HG03469 (cell line): ENCODE measurements around the gene HCN3.

Source experiments
- ATAC-seq: cut with Tn5 transposase; IDR thresholded peaks from one replicate; pipeline ENCODE4 v1.9.1; 2021; ENCODE audit warnings: mild to moderate bottlenecking, moderate library complexity, moderate number of reproducible peaks; ENCODE audit not compliant: unreplicated experiment

HCN3 gene

GRCh38 chr1:155308493-155309422 lies 31.5 kb downstream of the HCN3 start, which contains the start of gene FDPS:
Gene FDPS (plus strand): TSS chr1:155308866. CDS start chr1:155309790, 924 bp downstream.
- peak; percentile 80 for ATAC-seq

- ATAC-seq, result no peak
These were observed 32.3 kb downstream of the HCN3 start for GRCh38 chr1:155309423-155310021.

DNA sequence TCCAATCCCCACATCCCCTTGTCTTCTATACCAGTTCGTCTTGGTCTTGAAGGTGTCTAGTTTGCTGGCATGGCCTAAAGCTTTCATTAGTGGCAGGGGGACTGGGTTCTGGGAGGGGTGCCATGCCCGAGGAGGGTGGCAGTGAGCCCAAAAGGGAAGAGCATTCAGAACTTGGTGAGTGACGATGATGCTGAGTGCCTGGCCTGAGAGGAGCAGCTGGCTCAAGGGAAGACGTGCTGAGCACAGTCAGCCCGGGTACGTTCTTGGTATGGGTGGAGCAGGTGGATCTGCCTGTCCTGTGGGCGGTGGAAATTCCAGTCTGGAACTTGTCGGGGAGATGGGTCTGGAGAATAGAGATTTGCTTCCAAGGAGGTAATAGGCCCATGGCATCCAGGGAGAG lies 36.0 kb downstream of the HCN3 start:
- no peak for ATAC-seq

- ATAC-seq, result no peak
These were observed 39.7 kb downstream of the HCN3 start for GRCh38 chr1:155316922-155317321.

- ATAC-seq, result no peak
These were observed 40.8 kb downstream of the HCN3 start for GRCh38 chr1:155318082-155318481.

GRCh38 chr1:155319536-155319935 lies 42.3 kb downstream of the HCN3 start:
- ATAC-seq, result no peak

DNA sequence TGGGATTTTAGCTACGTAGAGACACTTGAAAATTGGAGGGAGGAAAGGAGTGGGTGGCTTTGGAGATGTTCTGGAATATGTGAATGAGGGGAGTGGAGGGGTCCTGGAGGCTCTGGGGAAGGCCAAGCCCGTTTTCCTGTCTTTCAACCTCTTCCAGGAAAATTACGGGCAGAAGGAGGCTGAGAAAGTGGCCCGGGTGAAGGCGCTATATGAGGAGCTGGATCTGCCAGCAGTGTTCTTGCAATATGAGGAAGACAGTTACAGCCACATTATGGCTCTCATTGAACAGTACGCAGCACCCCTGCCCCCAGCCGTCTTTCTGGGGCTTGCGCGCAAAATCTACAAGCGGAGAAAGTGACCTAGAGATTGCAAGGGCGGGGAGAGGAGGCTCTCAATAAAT lies 43.0 kb downstream of the HCN3 start:
- ATAC-seq, result no peak

DNA sequence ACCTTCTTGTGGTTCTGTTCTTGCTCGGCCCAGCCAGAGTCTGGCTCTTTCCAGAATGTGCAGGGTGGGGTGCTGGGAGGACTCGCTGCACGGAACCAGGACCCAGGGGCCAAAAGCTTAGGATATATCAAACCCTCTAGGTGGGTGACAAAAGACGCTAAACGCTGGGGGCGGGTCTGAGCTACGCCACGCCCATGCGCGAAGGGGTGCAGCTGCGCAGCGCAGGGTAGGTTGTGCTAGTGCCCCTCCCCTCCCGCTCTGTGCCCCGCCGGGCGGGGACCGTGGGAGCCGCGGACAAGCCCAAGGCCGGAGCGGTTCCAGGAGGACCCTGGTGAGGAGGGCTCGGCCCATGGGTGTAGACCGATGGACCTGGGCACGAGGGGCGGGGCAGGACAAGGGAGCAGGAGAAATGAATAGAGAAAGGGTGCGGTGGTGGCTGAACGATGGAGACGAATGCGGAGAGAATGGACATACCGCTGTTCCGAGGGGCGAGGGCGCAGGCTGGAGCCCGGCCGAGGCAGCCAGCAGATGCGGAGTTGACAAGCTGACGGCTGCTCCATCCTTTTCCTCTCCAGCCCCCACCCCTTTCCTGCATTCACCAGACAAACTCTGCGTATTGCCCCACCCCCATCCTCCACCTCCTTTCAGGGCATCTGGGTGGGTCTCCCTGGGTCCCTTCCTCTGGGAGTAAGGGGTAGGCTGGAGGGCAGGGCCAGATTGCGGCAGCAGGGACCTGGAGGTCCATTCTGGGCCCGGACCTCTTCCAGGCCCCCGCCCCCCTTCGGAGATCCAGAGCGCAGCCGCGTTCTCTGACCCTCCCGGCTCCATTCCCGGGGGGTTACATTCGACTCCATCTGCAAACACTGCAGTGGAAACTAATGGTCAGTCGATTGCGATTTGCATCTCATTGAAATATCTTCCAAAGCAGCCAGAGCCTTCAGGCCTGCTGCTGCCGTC lies 43.7 kb downstream of the HCN3 start, which contains the start of gene RUSC1:
Gene RUSC1, plus strand, starts transcription at position 234 of the 957 bp plus-strand sequence. CDS start 880 bp downstream, outside the sequence.
- no peak for ATAC-seq

- ATAC-seq, result no peak
These were observed 44.6 kb downstream of the HCN3 start for GRCh38 chr1:155321639-155322503.

DNA sequence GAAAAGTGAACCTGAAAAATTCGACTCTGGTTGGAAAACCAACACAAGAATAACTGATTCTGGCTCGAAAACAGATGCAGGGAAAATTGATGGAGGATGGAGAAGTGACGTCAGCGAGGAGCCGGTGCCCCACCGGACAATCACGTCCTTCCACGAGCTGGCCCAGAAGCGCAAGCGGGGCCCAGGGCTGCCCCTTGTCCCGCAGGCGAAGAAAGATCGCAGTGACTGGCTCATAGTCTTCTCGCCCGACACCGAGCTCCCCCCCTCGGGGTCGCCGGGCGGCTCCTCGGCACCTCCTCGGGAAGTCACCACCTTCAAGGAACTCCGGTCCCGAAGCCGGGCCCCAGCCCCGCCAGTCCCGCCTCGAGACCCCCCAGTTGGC lies 45.3 kb downstream of the HCN3 start:
- ATAC-seq, result no peak

GRCh38 chr1:155322953-155323728 lies 45.9 kb downstream of the HCN3 start:
- ATAC-seq, result no peak

DNA sequence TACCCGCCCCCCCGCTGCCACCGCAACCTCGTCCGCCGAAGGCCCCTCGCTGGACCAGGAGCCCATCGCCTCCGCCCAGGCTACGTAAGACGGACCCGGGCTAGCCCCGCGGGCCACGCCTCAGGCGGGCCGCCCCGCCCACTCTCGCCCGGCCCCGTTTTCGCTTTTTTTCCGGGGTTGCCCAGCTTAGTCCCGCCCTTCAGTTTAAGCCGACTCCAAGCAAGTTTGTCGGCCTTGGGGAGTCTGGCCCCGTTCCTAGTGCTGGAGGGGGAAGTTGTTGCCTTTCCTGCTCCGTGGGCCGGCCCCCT lies 46.4 kb downstream of the HCN3 start:
- ATAC-seq, result no peak

DNA sequence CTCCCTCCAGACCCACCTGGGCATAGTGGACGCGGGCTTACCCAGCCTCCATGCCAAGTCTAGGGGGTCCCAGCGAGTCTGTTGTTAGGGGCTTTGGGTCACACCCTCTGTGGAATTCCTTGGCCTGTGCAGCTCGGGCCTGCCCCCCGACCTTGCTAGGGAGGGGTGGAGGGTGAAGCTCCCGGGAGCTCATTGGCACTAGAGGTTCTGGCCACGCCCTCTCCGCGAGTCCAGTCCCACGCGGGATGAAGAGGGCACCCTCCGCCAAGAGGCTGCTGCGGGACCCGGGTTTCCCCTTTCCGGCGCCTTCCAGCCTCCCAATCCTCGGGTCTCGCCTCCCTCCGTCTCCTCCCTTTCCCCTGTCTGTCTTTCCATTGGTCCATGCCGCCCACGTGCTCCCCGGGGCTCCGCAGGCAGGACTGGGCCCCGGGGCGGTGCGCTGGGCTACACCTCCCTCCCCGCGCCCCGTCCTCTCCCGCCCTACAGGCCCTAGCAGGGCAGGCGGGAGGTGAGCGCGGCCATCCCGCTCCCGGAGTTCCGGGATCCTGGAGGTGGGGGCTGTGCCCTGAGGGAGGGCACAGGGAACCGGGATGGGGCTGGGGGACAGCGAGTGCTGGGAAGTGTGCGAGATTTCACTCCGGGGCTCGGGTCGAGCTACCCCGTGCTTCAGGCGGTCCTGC lies 46.9 kb downstream of the HCN3 start:
- peak; percentile 37 for ATAC-seq

DNA sequence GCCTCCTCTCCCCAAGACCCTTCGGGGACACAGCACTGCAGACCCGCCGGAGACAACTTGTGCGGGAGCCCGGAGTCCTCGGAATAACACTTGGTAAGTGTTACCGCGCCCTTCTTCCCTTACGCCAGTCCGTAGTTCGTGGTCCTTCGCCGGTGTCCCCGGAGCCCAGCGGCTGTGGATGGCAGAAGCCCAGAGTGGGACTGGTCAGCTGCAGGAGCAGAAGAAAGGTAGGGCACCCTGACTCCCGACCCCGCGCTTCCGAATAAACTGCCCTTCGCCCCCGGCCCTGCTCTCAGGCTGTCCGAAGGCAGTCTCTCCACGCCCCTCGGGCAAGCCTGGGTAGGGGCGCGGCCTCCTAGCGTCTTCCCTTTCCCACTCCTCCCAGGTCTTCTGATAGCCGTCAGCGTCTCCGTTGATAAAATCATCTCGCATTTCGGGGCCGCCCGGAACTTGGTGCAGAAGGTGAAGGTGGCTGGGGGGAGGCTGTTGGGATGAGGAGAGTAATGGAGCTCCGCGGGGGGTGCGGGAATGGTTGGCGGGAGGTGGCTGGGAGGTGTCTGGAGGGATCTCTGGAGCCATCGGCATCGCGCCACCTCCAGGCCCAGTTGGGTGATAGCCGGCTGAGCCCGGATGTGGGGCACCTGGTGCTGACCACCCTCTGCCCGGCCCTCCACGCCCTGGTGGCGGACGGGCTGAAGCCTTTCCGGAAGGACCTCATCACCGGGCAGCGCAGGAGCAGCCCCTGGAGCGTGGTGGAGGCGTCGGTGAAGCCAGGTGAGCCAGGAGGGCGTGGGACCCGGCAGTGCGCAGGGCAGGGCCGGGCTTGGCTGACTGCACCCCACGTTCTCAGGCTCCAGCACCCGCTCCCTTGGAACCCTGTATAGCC lies 47.7 kb downstream of the HCN3 start:
- no peak for ATAC-seq

GRCh38 chr1:155325603-155325893 lies 48.3 kb downstream of the HCN3 start:
- no peak for ATAC-seq

DNA sequence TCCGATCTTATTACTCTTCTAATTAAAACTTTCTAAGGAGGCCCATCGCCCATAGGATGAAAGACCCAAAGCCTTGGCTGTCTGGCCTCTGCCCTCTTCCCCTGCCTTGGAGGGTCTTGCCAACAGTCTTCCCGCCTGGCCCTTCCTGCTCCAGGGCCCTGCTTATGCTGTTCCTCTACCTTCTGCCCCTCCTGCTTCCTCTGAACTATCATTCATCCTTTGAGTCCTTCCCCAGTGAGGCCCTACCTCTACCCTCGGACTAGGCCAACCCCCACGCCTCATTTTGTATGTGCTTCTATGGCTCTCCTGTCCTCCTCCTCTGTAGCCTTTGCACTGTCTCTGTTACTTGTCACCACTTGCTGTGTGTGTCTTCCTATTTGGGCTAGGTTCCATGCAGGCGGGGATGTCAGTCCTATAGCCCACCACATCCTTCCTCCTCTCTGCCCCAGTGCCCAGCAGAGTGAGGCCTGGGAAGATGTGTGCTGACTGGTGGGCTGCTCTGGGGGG lies 48.8 kb downstream of the HCN3 start:
- ATAC-seq, result no peak

GRCh38 chr1:155326631-155327037 lies 49.4 kb downstream of the HCN3 start:
- ATAC-seq, result no peak

DNA sequence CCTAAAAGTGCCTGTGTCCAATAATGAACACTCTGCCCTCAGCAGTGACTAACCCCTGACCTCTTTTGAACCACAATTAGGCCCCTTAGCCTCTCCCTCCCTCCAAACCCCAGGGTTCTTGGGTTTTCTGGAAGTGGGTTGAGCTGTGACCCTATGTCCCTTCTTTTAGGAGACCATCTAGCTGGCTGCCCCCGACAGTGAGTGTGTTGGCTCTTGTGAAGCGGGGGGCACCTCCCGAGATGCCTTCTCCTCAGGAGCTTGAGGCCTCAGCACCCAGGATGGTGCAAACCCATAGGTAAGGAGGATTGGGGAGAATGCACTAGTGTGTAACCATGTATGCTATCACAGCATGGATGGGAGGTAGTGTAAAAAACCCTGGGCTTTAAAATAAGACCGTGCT lies 50.7 kb downstream of the HCN3 start:
- ATAC-seq, result no peak
